Stimulated activated memory B cell treated with anti-CD40 and anti-IgM and Interleukin-4, amounts not matched to agents 10 μg/mL and 1 μg/mL and 100 μg/mL, for 72 hours (primary cell): ENCODE measurements around the gene PTPRK.

Experiments
- ATAC-seq: fragments of 150-1000 bp; cut with Tn5 transposase; 2 replicates; pipeline ENCODE4 v1.10.0; 2021
- H3K27ac Mint-ChIP-seq: one replicate; pipeline ENCODE4 v1.8.0; 2022; ENCODE audit warnings: mild to moderate bottlenecking, mixed read lengths
- H3K27me3 Mint-ChIP-seq: one replicate; pipeline ENCODE4 v1.8.0; 2022; ENCODE audit warnings: mixed read lengths
- H3K36me3 Mint-ChIP-seq: one replicate; pipeline ENCODE4 v1.8.0; 2022; ENCODE audit warnings: mixed read lengths
- H3K4me1 Mint-ChIP-seq: one replicate; pipeline ENCODE4 v1.8.0; 2022; ENCODE audit warnings: mixed read lengths
- H3K4me3 Mint-ChIP-seq: one replicate; pipeline ENCODE4 v1.8.0; 2022; ENCODE audit warnings: mild to moderate bottlenecking, moderate library complexity, mixed read lengths
- H3K9me3 Mint-ChIP-seq: one replicate; pipeline ENCODE4 v1.8.0; 2022; ENCODE audit warnings: mixed read lengths

Gene PTPRK

GRCh38 chr6:128161263-128161662 lies 359.1 kb downstream of the PTPRK start:
- no peaks in the 10 kb centered on the region for H3K4me1 Mint-ChIP-seq
- no peak overlapping the region for H3K27ac Mint-ChIP-seq
- H3K9me3 Mint-ChIP-seq = peaks cover 2% of the 10 kb centered on the region
- no peak overlapping the region for H3K4me3 Mint-ChIP-seq
- no peak for ATAC-seq
- no peaks in the 10 kb centered on the region for H3K27me3 Mint-ChIP-seq
- no peaks in the 10 kb centered on the region for H3K36me3 Mint-ChIP-seq

GRCh38 chr6:128158496-128158895 lies 361.9 kb downstream of the PTPRK start:
- no peak for ATAC-seq
- H3K27ac Mint-ChIP-seq = no peak overlapping the region
- H3K4me1 Mint-ChIP-seq = no peaks in the 10 kb centered on the region
- peaks cover 4% of the 10 kb centered on the region for H3K9me3 Mint-ChIP-seq
- H3K27me3 Mint-ChIP-seq = no peaks in the 10 kb centered on the region
- no peak overlapping the region for H3K4me3 Mint-ChIP-seq
- H3K36me3 Mint-ChIP-seq = no peaks in the 10 kb centered on the region

GRCh38 chr6:128156321-128157111 lies 363.9 kb downstream of the PTPRK start:
- Mint-ChIP-seq H3K36me3 (no peaks in the 10 kb centered on the region), H3K4me1 (no peaks in the 10 kb centered on the region), H3K9me3 (peaks cover 4% of the 10 kb centered on the region), H3K27me3 (no peaks in the 10 kb centered on the region), H3K27ac (no peak overlapping the region), H3K4me3 (no peak overlapping the region)
- no peak for ATAC-seq

- Mint-ChIP-seq H3K27ac (no peak overlapping the region), H3K27me3 (no peaks in the 10 kb centered on the region), H3K36me3 (no peaks in the 10 kb centered on the region), H3K4me3 (no peak overlapping the region), H3K9me3 (peaks cover 4% of the 10 kb centered on the region), H3K4me1 (no peaks in the 10 kb centered on the region)
- ATAC-seq = no peak
These were observed 364.6 kb downstream of the PTPRK start for GRCh38 chr6:128155826-128156225.

DNA sequence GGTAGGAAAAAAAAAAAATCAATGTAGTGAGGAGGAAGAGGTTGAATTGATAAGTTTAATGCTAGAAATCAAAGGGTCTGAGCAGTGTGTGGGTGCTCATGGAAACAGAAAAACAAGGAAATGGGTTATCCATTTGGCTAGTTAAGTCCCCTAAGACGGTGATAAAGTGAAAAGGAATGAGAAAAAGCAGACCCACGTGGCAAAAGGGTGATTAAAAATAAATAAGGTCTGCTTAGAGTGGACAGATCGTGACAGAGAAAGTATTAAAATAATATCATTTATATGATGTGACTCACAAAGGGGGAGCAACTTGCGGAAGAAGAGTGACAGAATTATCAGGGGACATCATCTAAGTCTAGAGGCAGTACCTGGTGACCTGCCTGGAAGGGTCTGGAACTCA lies 367.8 kb downstream of the PTPRK start:
- Mint-ChIP-seq H3K27ac (no peak overlapping the region), H3K4me1 (no peaks in the 10 kb centered on the region), H3K4me3 (no peak overlapping the region), H3K9me3 (peaks cover 4% of the 10 kb centered on the region), H3K27me3 (no peaks in the 10 kb centered on the region), H3K36me3 (no peaks in the 10 kb centered on the region)
- ATAC-seq = no peak

GRCh38 chr6:128150376-128150775 lies 370.0 kb downstream of the PTPRK start:
- no peak overlapping the region for H3K27ac Mint-ChIP-seq
- no peaks in the 10 kb centered on the region for H3K4me1 Mint-ChIP-seq
- H3K9me3 Mint-ChIP-seq = no peaks in the 10 kb centered on the region
- no peaks in the 10 kb centered on the region for H3K27me3 Mint-ChIP-seq
- no peaks in the 10 kb centered on the region for H3K36me3 Mint-ChIP-seq
- no peak for ATAC-seq
- no peak overlapping the region for H3K4me3 Mint-ChIP-seq

DNA sequence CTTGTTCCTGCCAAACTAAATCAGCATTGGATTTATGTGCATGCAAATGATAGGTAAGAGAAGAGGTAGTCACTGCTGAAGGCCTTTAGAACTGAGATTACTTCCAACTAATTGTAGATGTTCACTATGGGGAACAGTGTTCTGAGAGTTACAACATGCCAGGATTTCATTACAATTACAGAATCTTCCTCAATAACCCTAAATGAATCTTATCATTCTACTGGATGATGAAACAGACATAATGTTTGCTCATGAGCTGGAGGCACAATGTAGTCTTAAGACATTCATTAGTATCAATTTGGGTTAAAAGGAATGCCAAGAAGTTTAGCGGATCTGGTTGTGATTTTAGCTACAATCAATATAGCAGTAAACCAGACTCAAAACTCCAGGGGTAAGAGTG lies 370.6 kb downstream of the PTPRK start:
- H3K9me3 Mint-ChIP-seq = no peaks in the 10 kb centered on the region
- no peak for ATAC-seq
- H3K27ac Mint-ChIP-seq = no peak overlapping the region
- no peaks in the 10 kb centered on the region for H3K4me1 Mint-ChIP-seq
- no peak overlapping the region for H3K4me3 Mint-ChIP-seq
- H3K36me3 Mint-ChIP-seq = no peaks in the 10 kb centered on the region
- H3K27me3 Mint-ChIP-seq = no peaks in the 10 kb centered on the region

DNA sequence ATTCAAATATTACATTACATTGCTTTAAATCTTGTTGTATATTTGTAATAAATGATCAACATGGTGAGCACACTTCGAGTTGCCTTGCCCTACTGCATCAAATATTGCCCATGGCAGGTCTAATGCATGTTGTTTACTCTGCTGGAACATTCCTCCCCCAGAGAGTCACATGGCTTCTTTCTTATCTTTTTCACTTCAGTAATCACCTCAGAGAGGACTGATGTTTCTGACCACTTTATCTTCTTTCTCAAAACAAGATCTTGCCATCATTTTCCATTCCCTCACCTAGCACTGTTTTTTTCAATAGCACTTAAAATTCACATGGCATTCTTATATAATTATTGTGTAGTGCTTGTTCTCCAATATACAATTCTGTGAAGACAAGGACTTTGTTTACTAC lies 376.1 kb downstream of the PTPRK start:
- ATAC-seq = no peak

DNA sequence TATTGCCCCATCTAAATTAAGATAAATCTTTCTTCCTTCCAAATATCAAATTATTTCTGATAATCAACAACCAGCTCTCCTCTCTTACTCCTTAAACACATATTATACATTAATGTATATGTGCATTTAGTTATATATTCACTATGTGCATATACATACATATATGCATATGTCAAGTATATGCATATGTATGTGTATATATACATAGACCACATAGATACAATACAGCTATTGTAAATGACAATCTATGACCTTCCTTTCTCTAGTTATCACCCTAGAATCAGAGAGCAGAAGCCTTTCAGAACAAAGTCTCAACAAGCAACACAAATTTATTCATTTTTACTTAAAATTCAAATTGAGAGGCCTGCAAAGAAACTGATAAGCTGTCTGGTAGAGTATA lies 378.5 kb downstream of the PTPRK start:
- ATAC-seq = no peak
- H3K27me3 Mint-ChIP-seq = no peaks in the 10 kb centered on the region
- H3K4me1 Mint-ChIP-seq = no peaks in the 10 kb centered on the region
- no peak overlapping the region for H3K27ac Mint-ChIP-seq
- no peak overlapping the region for H3K4me3 Mint-ChIP-seq
- no peaks in the 10 kb centered on the region for H3K36me3 Mint-ChIP-seq
- no peaks in the 10 kb centered on the region for H3K9me3 Mint-ChIP-seq

More for the DNA sequence above, 376.1 kb downstream of the PTPRK start:
- H3K9me3 Mint-ChIP-seq = no peaks in the 10 kb centered on the region
- H3K27ac Mint-ChIP-seq = no peak overlapping the region
- H3K4me1 Mint-ChIP-seq = no peaks in the 10 kb centered on the region
- H3K27me3 Mint-ChIP-seq = no peaks in the 10 kb centered on the region
- H3K4me3 Mint-ChIP-seq = no peak overlapping the region
- no peaks in the 10 kb centered on the region for H3K36me3 Mint-ChIP-seq

DNA sequence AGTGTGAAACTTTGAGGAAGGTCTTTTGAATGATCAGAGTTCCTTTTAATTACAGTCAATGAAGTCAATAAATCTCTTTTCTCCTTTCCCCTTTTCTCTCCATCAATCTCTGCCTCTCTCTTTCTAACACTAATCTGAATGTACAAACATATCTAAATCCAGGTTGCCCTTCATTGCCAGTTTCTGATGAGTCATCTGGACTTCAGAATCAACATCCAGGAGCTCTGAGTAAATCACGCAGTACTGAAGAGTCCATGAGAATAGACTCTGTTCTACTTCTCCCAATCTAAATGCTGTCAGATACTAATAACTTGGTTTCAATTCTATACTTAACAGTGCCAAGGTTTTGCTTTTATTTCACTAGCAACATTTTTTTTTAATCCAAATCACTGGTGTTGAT lies 380.9 kb downstream of the PTPRK start:
- Mint-ChIP-seq H3K36me3 (no peaks in the 10 kb centered on the region), H3K4me3 (no peak overlapping the region)

DNA sequence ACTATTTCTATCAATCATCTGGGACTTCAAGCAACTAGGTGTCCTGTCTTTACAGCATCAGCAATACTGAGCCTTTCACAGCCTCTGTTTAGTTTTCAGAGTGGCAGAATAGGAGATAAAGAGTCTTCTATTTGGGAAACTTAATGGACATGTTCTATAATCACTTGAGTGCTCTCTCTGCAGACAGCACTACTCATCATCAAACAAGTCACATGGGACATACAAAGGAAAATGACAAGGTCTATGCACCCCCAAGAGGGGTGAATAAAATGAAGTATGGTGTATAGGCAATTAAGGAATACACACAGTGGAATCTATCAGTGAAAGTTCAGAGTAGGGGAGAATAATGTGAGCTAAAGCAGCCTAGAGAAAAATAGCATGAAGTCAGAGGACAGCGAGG lies 381.7 kb downstream of the PTPRK start:
- Mint-ChIP-seq H3K27me3 (no peaks in the 10 kb centered on the region), H3K9me3 (no peaks in the 10 kb centered on the region), H3K4me3 (no peak overlapping the region), H3K4me1 (no peaks in the 10 kb centered on the region), H3K27ac (no peak overlapping the region), H3K36me3 (no peaks in the 10 kb centered on the region)
- no peak for ATAC-seq

More for the DNA sequence above, 380.9 kb downstream of the PTPRK start:
- Mint-ChIP-seq H3K4me1 (no peaks in the 10 kb centered on the region), H3K27ac (no peak overlapping the region), H3K27me3 (no peaks in the 10 kb centered on the region), H3K9me3 (no peaks in the 10 kb centered on the region)
- ATAC-seq = no peak

DNA sequence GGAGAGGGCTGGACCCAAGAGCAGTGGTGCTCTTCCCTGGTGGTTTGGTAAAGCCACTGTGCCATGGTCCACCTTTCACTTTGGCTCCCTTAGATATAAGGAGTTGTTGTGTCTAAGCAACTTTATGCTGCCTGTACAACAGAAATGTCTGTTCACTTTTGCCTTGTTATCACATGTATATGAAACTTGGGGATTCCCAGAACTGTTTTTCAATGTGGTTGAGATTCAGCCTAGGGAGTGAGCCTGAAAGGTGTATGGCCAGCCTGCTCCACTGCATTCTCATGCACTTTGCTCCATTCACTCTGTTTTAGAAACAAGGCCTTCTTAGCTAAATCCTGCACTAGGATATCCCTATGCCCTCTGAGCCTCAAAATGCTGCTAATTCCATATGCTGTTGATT lies 385.1 kb downstream of the PTPRK start:
- H3K4me1 Mint-ChIP-seq = no peaks in the 10 kb centered on the region
- H3K4me3 Mint-ChIP-seq = no peak overlapping the region
- no peaks in the 10 kb centered on the region for H3K36me3 Mint-ChIP-seq
- no peaks in the 10 kb centered on the region for H3K27me3 Mint-ChIP-seq
- no peaks in the 10 kb centered on the region for H3K9me3 Mint-ChIP-seq
- no peak for ATAC-seq
- no peak overlapping the region for H3K27ac Mint-ChIP-seq

GRCh38 chr6:128131566-128131965 lies 388.8 kb downstream of the PTPRK start:
- H3K4me3 Mint-ChIP-seq = no peak overlapping the region
- no peaks in the 10 kb centered on the region for H3K9me3 Mint-ChIP-seq
- H3K27ac Mint-ChIP-seq = no peak overlapping the region
- no peaks in the 10 kb centered on the region for H3K4me1 Mint-ChIP-seq
- H3K36me3 Mint-ChIP-seq = peaks cover 2% of the 10 kb centered on the region
- ATAC-seq = no peak
- no peaks in the 10 kb centered on the region for H3K27me3 Mint-ChIP-seq

GRCh38 chr6:128131036-128131435 lies 389.4 kb downstream of the PTPRK start:
- no peaks in the 10 kb centered on the region for H3K27me3 Mint-ChIP-seq
- H3K36me3 Mint-ChIP-seq = peaks cover 7% of the 10 kb centered on the region
- ATAC-seq = no peak
- no peak overlapping the region for H3K27ac Mint-ChIP-seq
- H3K9me3 Mint-ChIP-seq = no peaks in the 10 kb centered on the region
- no peaks in the 10 kb centered on the region for H3K4me1 Mint-ChIP-seq
- H3K4me3 Mint-ChIP-seq = no peak overlapping the region

GRCh38 chr6:128129679-128130078 lies 390.7 kb downstream of the PTPRK start:
- no peak overlapping the region for H3K4me3 Mint-ChIP-seq
- H3K36me3 Mint-ChIP-seq = peaks cover 7% of the 10 kb centered on the region
- ATAC-seq = no peak
- H3K27ac Mint-ChIP-seq = no peak overlapping the region
- no peaks in the 10 kb centered on the region for H3K27me3 Mint-ChIP-seq
- H3K9me3 Mint-ChIP-seq = no peaks in the 10 kb centered on the region
- peaks cover 6% of the 10 kb centered on the region for H3K4me1 Mint-ChIP-seq

DNA sequence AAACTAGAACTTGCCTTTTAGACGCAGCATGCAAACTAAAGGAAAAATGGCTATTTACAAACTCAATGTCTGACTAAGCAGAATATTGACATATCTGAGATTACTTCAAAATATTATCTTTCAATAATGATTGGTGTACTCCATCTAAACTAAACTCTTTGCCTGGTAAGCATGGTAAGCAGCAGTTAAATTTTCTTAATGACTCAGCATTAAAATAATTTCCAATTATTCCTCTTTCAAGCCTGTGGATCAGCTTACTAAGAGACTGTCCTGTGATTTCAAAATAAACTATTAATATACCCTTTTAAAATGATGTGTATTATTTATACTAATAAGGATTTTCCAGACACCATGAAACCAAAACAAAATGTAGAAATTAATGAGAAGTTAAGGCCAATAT lies 392.7 kb downstream of the PTPRK start:
- ATAC-seq = no peak
- Mint-ChIP-seq H3K27ac (no peak overlapping the region), H3K9me3 (no peaks in the 10 kb centered on the region), H3K4me1 (peaks cover 7% of the 10 kb centered on the region), H3K27me3 (no peaks in the 10 kb centered on the region), H3K36me3 (peaks cover 7% of the 10 kb centered on the region), H3K4me3 (no peak overlapping the region)
